B cell (primary cell): ENCODE data around the gene ARHGAP6. TPM values are rescaled to one million over a fixed set of nuclear protein-coding genes. Genes with fewer than 3 reads are reported as not detected.

Source experiments
- ATAC-seq: fragments of 200-7000 bp; cut with Tn5 transposase; one replicate; pipeline ENCODE4 v1.10.0; 2021; ENCODE audit warnings: low read depth, mild to moderate bottlenecking, moderate number of reproducible peaks, moderate library complexity
- CTCF ChIA-PET: fragments of 350-600 bp; sonication (Branson Sonifier 250); formaldehyde crosslinking; loops from one replicate; lab custom pipeline; 2021; ENCODE audit warnings: antibody characterized with exemption, inconsistent platforms; lab: Charles Lee
- POLR2A ChIA-PET: fragments of 350-600 bp; sonication (Branson Sonifier 250); formaldehyde crosslinking; loops from one replicate; lab custom pipeline; 2021; ENCODE audit warnings: antibody characterized with exemption; lab: Charles Lee
- DNase-seq: peaks from one replicate; pipeline ENCODE4 v3.0.0; 2013
- H2AFZ ChIP-seq: 2 replicates; pipeline ENCODE4 v1.6.1; 2012; ENCODE audit warnings: mild to moderate bottlenecking, low read depth, low read length; ENCODE audit not compliant: insufficient read depth, poor library complexity, severe bottlenecking
- H3K27ac ChIP-seq, 2 donors: 1 replicate in 1 of 2; 2 replicates in 1 of 2; pipeline ENCODE4 v1.5.1; 2012 to 2013; ENCODE audit warnings: low read length in 2 of 2, mild to moderate bottlenecking in 2 of 2, moderate library complexity in 1 of 2
- H3K27me3 ChIP-seq, 4 experiments: fragments of 200-600 bp in 1 of 4; sonication (generic) in 1 of 4; replicated peaks in 1 of 4; 1 replicate in 2 of 4; 2 replicates in 2 of 4; pipeline versions ENCODE4 v1.6.1 to v1.7.0; 2013 to 2016; ENCODE audit warnings: low read length in 3 of 4, mild to moderate bottlenecking in 2 of 4, mixed read lengths in 1 of 4, moderate library complexity in 1 of 4; ENCODE audit not compliant: insufficient read depth in 4 of 4, control insufficient read depth in 3 of 4; ENCODE audit errors: control extremely low read depth in 1 of 4
- H3K36me3 ChIP-seq, 2 experiments: replicated peaks in 1 of 2; 1 replicate in 1 of 2; 2 replicates in 1 of 2; pipeline versions ENCODE4 v1.6.1 to v1.7.1; 2013; ENCODE audit warnings: low read length in 1 of 2; ENCODE audit not compliant: insufficient read depth in 2 of 2, control insufficient read depth in 1 of 2; ENCODE audit errors: control extremely low read depth in 1 of 2, extremely low read depth in 1 of 2
- H3K4me1 ChIP-seq, 2 donors: fragments of 200-600 bp in 1 of 2; sonication (generic) in 1 of 2; 1 replicate in 1 of 2; 2 replicates in 1 of 2; pipeline versions ENCODE4 v1.5.1 to v1.6.1; 2013 to 2017; ENCODE audit warnings: low read length in 2 of 2; ENCODE audit not compliant: control insufficient read depth in 2 of 2, insufficient read depth in 2 of 2
- H3K4me2 ChIP-seq: replicated peaks from 2 replicates; pipeline ENCODE3; 2012; ENCODE audit warnings: mild to moderate bottlenecking, low read depth, low read length; ENCODE audit not compliant: poor library complexity, severe bottlenecking
- H3K4me3 ChIP-seq, 5 experiments: fragments of 200-600 bp in 1 of 5; sonication (generic) in 1 of 5; 1 replicate in 3 of 5; 2 replicates in 2 of 5; pipeline versions ENCODE4 v1.5.1 to v1.7.0; 2011 to 2016; ENCODE audit warnings: low read length in 4 of 5, mild to moderate bottlenecking in 4 of 5, low read depth in 2 of 5, control low read depth in 1 of 5, moderate library complexity in 1 of 5; ENCODE audit not compliant: insufficient read depth in 1 of 5; ENCODE audit errors: control extremely low read depth in 1 of 5, extremely low read depth in 1 of 5
- H3K79me2 ChIP-seq: fragments of 200-600 bp; sonication (generic); one replicate; pipeline ENCODE4 v1.6.0; 2016; ENCODE audit warnings: low read length; ENCODE audit not compliant: control insufficient read depth, insufficient read depth
- H3K9ac ChIP-seq: fragments of 200-600 bp; sonication (generic); 2 replicates; pipeline ENCODE4 v1.6.1; 2017; ENCODE audit warnings: mild to moderate bottlenecking, low read length, moderate library complexity
- H3K9me3 ChIP-seq, 3 donors: one replicate each; pipeline versions ENCODE4 v1.6.1 to v1.7.1; 2013; ENCODE audit warnings: low read length in 2 of 3; ENCODE audit not compliant: control insufficient read depth in 2 of 3, insufficient read depth in 1 of 3; ENCODE audit errors: control extremely low read depth in 1 of 3
- H4K20me1 ChIP-seq: 2 replicates; pipeline ENCODE4 v1.6.0; 2012; ENCODE audit warnings: mild to moderate bottlenecking, low read length; ENCODE audit not compliant: insufficient read depth, control insufficient read depth, poor library complexity, severe bottlenecking
- H3K27ac Mint-ChIP-seq: one replicate; pipeline ENCODE4 v1.8.0; 2021; ENCODE audit warnings: mixed read lengths
- H3K27me3 Mint-ChIP-seq: one replicate; pipeline ENCODE4 v1.8.0; 2021; ENCODE audit warnings: mixed read lengths
- H3K4me1 Mint-ChIP-seq: one replicate; pipeline ENCODE4 v1.8.0; 2021; ENCODE audit warnings: mixed read lengths
- H3K4me3 Mint-ChIP-seq: one replicate; pipeline ENCODE4 v1.8.0; 2021; ENCODE audit warnings: mixed read lengths
- H3K9me3 Mint-ChIP-seq: one replicate; pipeline ENCODE4 v1.8.0; 2022; ENCODE audit warnings: mixed read lengths; ENCODE audit not compliant: insufficient read depth
- EZH2 ChIP-seq: IDR thresholded peaks from 2 replicates; pipeline ENCODE4 v1.6.1; 2012; ENCODE audit warnings: borderline replicate concordance, low read depth, mild to moderate bottlenecking, moderate library complexity, low read length; ENCODE audit not compliant: insufficient read depth, poor library complexity, severe bottlenecking
- WGBS: methylation state at CpG from one replicate; pipeline ENCODE4 v1.1.5; 2013; ENCODE audit warnings: missing lambda C conversion rate; ENCODE audit not compliant: insufficient coverage; 5-methylcytosine and 5-hydroxymethylcytosine counted together
- intact Hi-C: fragments of 100-400 bp; cut with micrococcal nuclease; formaldehyde crosslinking; loops from one replicate; pipeline ENCODE4 v1.10.0; 2022
- polyA plus RNA-seq: library from polyadenylated mRNA; depleted of rRNA; stranded (reverse); fragments of >200 nt; gene quantifications from 2 replicates; pipeline ENCODE4 v1.2.3, GENCODE V29; 2012
- total RNA-seq, 2 donors: library from RNA; stranded (reverse); fragments of 120-200 nt in 1 of 2; gene quantifications; 1 replicate in 1 of 2; 2 replicates in 1 of 2; pipeline versions ENCODE4 v1.2.3 to v1.2.4, GENCODE V29; 2013 to 2022
- TF ChIP-seq, protein P1 (sequence below): fragments of 200-600 bp; IDR thresholded peaks from one replicate; pipeline ENCODE4 v1.8.0; 2022; ENCODE audit warnings: antibody characterized with exemption, mild to moderate bottlenecking

ARHGAP6 gene
- total and polyA plus RNA-seq, 2 donors (not counting 1 experiment from before 2014, with no cell fraction given) = 1.6 to 2.6 TPM

DNA sequence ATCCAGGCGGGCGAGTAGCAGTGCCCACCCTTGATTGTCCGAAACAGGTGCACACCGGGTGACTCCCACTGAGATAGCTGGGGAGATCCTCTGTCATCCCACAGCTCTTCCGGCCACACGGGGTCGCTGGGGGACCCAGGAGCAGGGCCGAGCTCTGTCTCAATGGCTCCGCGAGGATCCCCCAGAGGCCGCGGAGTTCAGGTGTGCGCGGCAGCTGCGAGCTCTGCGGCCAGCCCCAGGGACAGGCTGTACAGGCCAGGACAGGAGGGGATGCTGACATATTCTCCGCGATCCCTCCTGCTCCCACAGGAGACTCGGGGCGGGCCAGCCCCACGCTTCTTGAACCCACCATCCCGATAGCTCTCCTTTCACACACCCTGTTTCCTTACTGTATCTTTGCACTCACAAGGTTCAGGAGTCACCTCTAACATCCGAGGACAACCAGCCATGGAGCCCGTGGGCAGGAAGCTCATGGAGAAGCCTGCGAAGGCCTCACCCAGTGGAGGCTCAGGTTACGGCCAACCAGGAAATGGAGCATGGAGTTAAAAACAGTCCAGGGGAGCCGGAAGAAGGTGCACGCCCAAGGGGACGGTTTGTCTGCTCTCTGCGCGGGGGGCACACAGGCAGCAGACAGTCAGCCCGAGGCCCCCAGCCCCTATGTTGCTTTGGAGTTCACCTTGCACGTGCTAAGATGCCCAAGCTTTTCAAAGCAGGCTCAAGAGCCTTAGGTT lies 450.4 kb downstream of the ARHGAP6 start:
- no peaks in the 10 kb centered on the region for H4K20me1 ChIP-seq
- Mint-ChIP-seq H3K4me3 (no peak overlapping the region), H3K4me1 (no peaks in the 10 kb centered on the region), H3K27me3 (peaks cover 3% of the 10 kb centered on the region), H3K27ac (no peak overlapping the region), H3K9me3 (no peaks in the 10 kb centered on the region)
- H3K4me2 ChIP-seq = no peak overlapping the region
- CTCF ChIA-PET = no interaction called here
- H3K9ac ChIP-seq = no peak overlapping the region
- H3K27me3 ChIP-seq = no peaks in the 10 kb centered on the region
- DNase-seq = no peak
- no peak overlapping the region for H3K27ac ChIP-seq
- 92% methylated on average over 27 of the region's 33 CpGs for WGBS
- POLR2A ChIA-PET = no interaction called here
- no peak for TF ChIP-seq EZH2
- TF ChIP-seq, protein P1, sequence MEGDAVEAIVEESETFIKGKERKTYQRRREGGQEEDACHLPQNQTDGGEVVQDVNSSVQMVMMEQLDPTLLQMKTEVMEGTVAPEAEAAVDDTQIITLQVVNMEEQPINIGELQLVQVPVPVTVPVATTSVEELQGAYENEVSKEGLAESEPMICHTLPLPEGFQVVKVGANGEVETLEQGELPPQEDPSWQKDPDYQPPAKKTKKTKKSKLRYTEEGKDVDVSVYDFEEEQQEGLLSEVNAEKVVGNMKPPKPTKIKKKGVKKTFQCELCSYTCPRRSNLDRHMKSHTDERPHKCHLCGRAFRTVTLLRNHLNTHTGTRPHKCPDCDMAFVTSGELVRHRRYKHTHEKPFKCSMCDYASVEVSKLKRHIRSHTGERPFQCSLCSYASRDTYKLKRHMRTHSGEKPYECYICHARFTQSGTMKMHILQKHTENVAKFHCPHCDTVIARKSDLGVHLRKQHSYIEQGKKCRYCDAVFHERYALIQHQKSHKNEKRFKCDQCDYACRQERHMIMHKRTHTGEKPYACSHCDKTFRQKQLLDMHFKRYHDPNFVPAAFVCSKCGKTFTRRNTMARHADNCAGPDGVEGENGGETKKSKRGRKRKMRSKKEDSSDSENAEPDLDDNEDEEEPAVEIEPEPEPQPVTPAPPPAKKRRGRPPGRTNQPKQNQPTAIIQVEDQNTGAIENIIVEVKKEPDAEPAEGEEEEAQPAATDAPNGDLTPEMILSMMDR = no peak
- no peaks in the 10 kb centered on the region for H3K36me3 ChIP-seq
- H2AFZ ChIP-seq = no peak overlapping the region
- H3K79me2 ChIP-seq = no peaks in the 10 kb centered on the region
- no peaks in the 10 kb centered on the region for H3K4me1 ChIP-seq
- ATAC-seq = no peak
- intact Hi-C loops = no loop called here
- no peak overlapping the region for H3K4me3 ChIP-seq
- peaks cover 0 to 8% (median 0%) of the 10 kb centered on the region in 3 donors for H3K9me3 ChIP-seq

DNA sequence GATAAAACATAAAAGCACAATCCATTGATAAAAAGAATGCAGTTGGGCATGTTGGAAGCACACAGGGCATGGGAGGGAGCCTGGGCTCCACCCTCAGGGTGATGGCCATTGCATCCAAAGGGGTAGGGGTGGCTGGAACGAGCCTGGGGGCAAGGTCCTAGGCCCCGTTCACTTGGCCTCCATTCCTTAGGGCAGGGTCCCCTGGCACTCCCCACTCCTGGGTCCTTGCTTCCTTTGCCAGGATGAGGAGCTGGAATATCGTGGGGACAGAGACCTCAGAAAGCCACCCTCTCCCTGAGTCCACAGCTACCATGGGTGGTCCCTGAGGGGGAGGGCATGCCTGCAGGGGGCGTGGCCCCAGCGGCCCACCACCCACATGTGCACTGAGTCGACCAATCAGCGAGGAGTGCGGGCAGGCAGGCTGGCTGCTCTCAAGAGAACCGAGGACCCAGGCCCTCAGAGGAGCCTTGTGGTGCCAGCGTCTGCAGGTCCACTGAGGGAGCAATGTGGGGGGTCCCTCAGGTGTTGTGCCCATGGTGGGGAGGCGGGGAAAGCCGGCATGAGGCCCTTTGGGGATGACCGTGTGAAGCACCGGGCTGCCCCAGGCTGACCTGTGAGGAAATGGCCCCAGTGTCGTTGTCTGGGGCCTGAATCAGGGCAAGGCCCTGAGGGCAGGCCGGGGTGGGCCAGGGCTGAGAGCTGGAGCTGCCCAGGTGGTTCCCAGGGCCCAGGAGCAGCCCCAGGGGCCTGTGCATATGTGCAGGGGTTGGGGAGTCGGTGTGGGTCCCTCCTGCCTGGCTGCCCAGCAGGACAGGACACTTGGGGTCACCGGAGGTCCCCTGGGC lies 451.2 kb downstream of the ARHGAP6 start:
- no peaks in the 10 kb centered on the region for H4K20me1 ChIP-seq
- H3K4me3 ChIP-seq = no peak overlapping the region
- H3K4me2 ChIP-seq = no peak overlapping the region
- H3K27ac ChIP-seq = no peak overlapping the region
- Mint-ChIP-seq H3K9me3 (no peaks in the 10 kb centered on the region), H3K4me3 (no peak overlapping the region), H3K4me1 (no peaks in the 10 kb centered on the region), H3K27ac (no peak overlapping the region), H3K27me3 (peaks cover 3% of the 10 kb centered on the region)
- no peaks in the 10 kb centered on the region for H3K4me1 ChIP-seq
- H3K9ac ChIP-seq = no peak overlapping the region
- H3K36me3 ChIP-seq = no peaks in the 10 kb centered on the region
- no peaks in the 10 kb centered on the region for H3K79me2 ChIP-seq
- POLR2A ChIA-PET = no interaction called here
- no peak for TF ChIP-seq EZH2
- TF ChIP-seq, protein P1 = no peak
- intact Hi-C loops = no loop called here
- peaks cover 0 to 8% (median 0%) of the 10 kb centered on the region in 3 donors for H3K9me3 ChIP-seq
- DNase-seq = no peak
- CTCF ChIA-PET = no interaction called here
- ATAC-seq = no peak
- H3K27me3 ChIP-seq = no peaks in the 10 kb centered on the region
- no peak overlapping the region for H2AFZ ChIP-seq
- WGBS = 88% methylated on average over 14 of the region's 18 CpGs
